CD4-positive, CD25-positive, alpha-beta regulatory T cell (primary cell): ENCODE measurements around the gene ARMS2. TPM values are rescaled to one million over a fixed set of nuclear protein-coding genes. Genes with fewer than 3 reads are reported as not detected.
A peak's percentile ranks its signal among the peaks of the same experiment; 100 is the strongest.

ENCODE experiments used
- ATAC-seq, 2 donors: fragments of 150-1000 bp; cut with Tn5 transposase; one replicate each; pipeline ENCODE4 v1.10.0; 2021; ENCODE audit warnings: low read depth in 2 of 2, moderate number of reproducible peaks in 2 of 2, moderate library complexity in 1 of 2
- DNase-seq, 3 donors: peaks; one replicate each; pipeline versions ENCODE4 v3.0.0 to v3.0.0-alpha.2; 2012 to 2022; ENCODE audit warnings: mixed read lengths in 1 of 3
- H3K27ac ChIP-seq: one replicate; pipeline ENCODE4 v1.7.0; 2013; ENCODE audit warnings: mild to moderate bottlenecking, low read length; ENCODE audit not compliant: insufficient read depth, poor library complexity, severe bottlenecking
- H3K27me3 ChIP-seq: one replicate; pipeline ENCODE4 v1.7.0; 2013; ENCODE audit warnings: low read length; ENCODE audit not compliant: control insufficient read depth, insufficient read depth
- H3K36me3 ChIP-seq: one replicate; pipeline ENCODE4 v1.7.0; 2013; ENCODE audit warnings: mild to moderate bottlenecking, low read length, moderate library complexity; ENCODE audit not compliant: control insufficient read depth, insufficient read depth
- H3K4me1 ChIP-seq: 2 replicates; pipeline ENCODE4 v1.7.0; 2013; ENCODE audit warnings: mild to moderate bottlenecking, low read length; ENCODE audit not compliant: insufficient read depth, control insufficient read depth, poor library complexity, severe bottlenecking
- H3K4me3 ChIP-seq: one replicate; pipeline ENCODE4 v1.7.0; 2013; ENCODE audit warnings: low read depth, mild to moderate bottlenecking, low read length, moderate library complexity
- H3K9me3 ChIP-seq, 2 experiments: 1 replicate in 1 of 2; 2 replicates in 1 of 2; pipeline ENCODE4 v1.7.0; 2013; ENCODE audit warnings: low read length in 2 of 2, mild to moderate bottlenecking in 1 of 2, moderate library complexity in 1 of 2; ENCODE audit not compliant: control insufficient read depth in 2 of 2
- H3K27ac Mint-ChIP-seq, 3 donors: one replicate each; pipeline ENCODE4 v1.8.0; 2020 to 2022; ENCODE audit warnings: mild to moderate bottlenecking in 3 of 3, mixed read lengths in 3 of 3, moderate library complexity in 2 of 3
- H3K27me3 Mint-ChIP-seq: one replicate; pipeline ENCODE4 v1.8.0; 2022; ENCODE audit warnings: mild to moderate bottlenecking, mixed read lengths
- H3K36me3 Mint-ChIP-seq: one replicate; pipeline ENCODE4 v1.8.0; 2020; ENCODE audit warnings: mixed read lengths
- H3K4me1 Mint-ChIP-seq, 4 donors: one replicate each; pipeline ENCODE4 v1.8.0; 2020 to 2022; ENCODE audit warnings: mixed read lengths in 4 of 4, mild to moderate bottlenecking in 1 of 4
- H3K4me3 Mint-ChIP-seq, 4 donors: one replicate each; pipeline ENCODE4 v1.8.0; 2020 to 2022; ENCODE audit warnings: mild to moderate bottlenecking in 4 of 4, mixed read lengths in 4 of 4, moderate library complexity in 3 of 4
- H3K9me3 Mint-ChIP-seq, 7 donors: one replicate each; pipeline ENCODE4 v1.8.0; 2020 to 2022; ENCODE audit warnings: mixed read lengths in 7 of 7, mild to moderate bottlenecking in 3 of 7, moderate library complexity in 2 of 7
- polyA plus RNA-seq, 4 donors: library from polyadenylated mRNA; unstranded; fragments of 300-500 nt; fragmentation: Illumina TruSeq; gene quantifications; one replicate each; pipeline ENCODE4 v1.2.3, GENCODE V29; 2021
- total RNA-seq: library from RNA; stranded (reverse); gene quantifications from one replicate; pipeline ENCODE4 v1.2.3, GENCODE V29; 2022

Gene ARMS2
- total and polyA plus RNA-seq, 5 donors from 2014 or later = not detected

GRCh38 chr10:122461729-122462532 is 7.5 kb downstream of the ARMS2 start:
- no peak overlapping the region for H3K27ac Mint-ChIP-seq
- H3K4me3 Mint-ChIP-seq = peak overlapping the region; percentile 56 to 87 (median 77)

GRCh38 chr10:122462533-122463465 is 8.3 kb downstream of the ARMS2 start:
- Histone ChIP-seq H3K4me3 (peak overlapping the region; percentile 53), H3K27me3 (peaks cover 19% of the 10 kb centered on the region)
- ATAC-seq = no peak

More at GRCh38 chr10:122461729-122462532, 7.5 kb downstream of the ARMS2 start:
- no peaks in the 10 kb centered on the region for H3K9me3 ChIP-seq
- no peak overlapping the region for H3K27ac ChIP-seq
- Mint-ChIP-seq H3K27me3 (peaks cover 80% of the 10 kb centered on the region), H3K36me3 (no peaks in the 10 kb centered on the region), H3K4me1 (peaks cover 0 to 23% (median 8%) of the 10 kb centered on the region in 4 donors), H3K9me3 (peaks cover 0 to 6% (median 0%) of the 10 kb centered on the region in 7 donors)
- H3K4me1 ChIP-seq = peaks cover 20% of the 10 kb centered on the region
- DNase-seq (no peak), ATAC-seq (no peak)
- H3K27me3 ChIP-seq = peaks cover 19% of the 10 kb centered on the region
- H3K36me3 ChIP-seq = no peaks in the 10 kb centered on the region
- peak overlapping the region; percentile 53 for H3K4me3 ChIP-seq

GRCh38 chr10:122463466-122464249 is 9.2 kb downstream of the ARMS2 start:
- Mint-ChIP-seq H3K36me3 (no peaks in the 10 kb centered on the region), H3K4me1 (peaks cover 0 to 23% (median 8%) of the 10 kb centered on the region in 4 donors), H3K27ac (no peak overlapping the region), H3K27me3 (peaks cover 72% of the 10 kb centered on the region), H3K4me3 (peak overlapping the region in 2 of 4 donors; percentile 81 to 87), H3K9me3 (peaks cover 0 to 5% (median 0%) of the 10 kb centered on the region in 7 donors)
- H3K36me3 ChIP-seq = no peaks in the 10 kb centered on the region
- DNase-seq (no peak), ATAC-seq (no peak)
- H3K9me3 ChIP-seq = no peaks in the 10 kb centered on the region
- H3K27ac ChIP-seq = no peak overlapping the region
- H3K27me3 ChIP-seq = peaks cover 21% of the 10 kb centered on the region
- no peak overlapping the region for H3K4me3 ChIP-seq
- H3K4me1 ChIP-seq = peaks cover 20% of the 10 kb centered on the region

More at GRCh38 chr10:122462533-122463465, 8.3 kb downstream of the ARMS2 start:
- Mint-ChIP-seq H3K9me3 (peaks cover 0 to 5% (median 0%) of the 10 kb centered on the region in 7 donors), H3K4me1 (peaks cover 0 to 23% (median 8%) of the 10 kb centered on the region in 4 donors), H3K36me3 (no peaks in the 10 kb centered on the region), H3K27ac (no peak overlapping the region), H3K4me3 (peak overlapping the region; percentile 56 to 87 (median 77)), H3K27me3 (peaks cover 80% of the 10 kb centered on the region)
- Histone ChIP-seq H3K4me1 (peaks cover 20% of the 10 kb centered on the region), H3K36me3 (no peaks in the 10 kb centered on the region), H3K27ac (no peak overlapping the region), H3K9me3 (no peaks in the 10 kb centered on the region)
- no peak for DNase-seq

GRCh38 chr10:122464250-122464510 is 9.7 kb downstream of the ARMS2 start:
- H3K4me3 Mint-ChIP-seq = no peak overlapping the region
- Histone ChIP-seq H3K36me3 (no peaks in the 10 kb centered on the region), H3K9me3 (no peaks in the 10 kb centered on the region), H3K27me3 (peaks cover 21% of the 10 kb centered on the region), H3K4me3 (no peak overlapping the region), H3K4me1 (peaks cover 20% of the 10 kb centered on the region), H3K27ac (no peak overlapping the region)
- H3K27ac Mint-ChIP-seq = no peak overlapping the region
- ATAC-seq = no peak
- no peak for DNase-seq
- peaks cover 0 to 23% (median 8%) of the 10 kb centered on the region in 4 donors for H3K4me1 Mint-ChIP-seq
- no peaks in the 10 kb centered on the region for H3K36me3 Mint-ChIP-seq
- peaks cover 72% of the 10 kb centered on the region for H3K27me3 Mint-ChIP-seq
- H3K9me3 Mint-ChIP-seq = peaks cover 0 to 1% (median 0%) of the 10 kb centered on the region in 7 donors

GRCh38 chr10:122464586-122464985 is 10.1 kb downstream of the ARMS2 start:
- Histone ChIP-seq H3K27ac (no peak overlapping the region), H3K36me3 (no peaks in the 10 kb centered on the region), H3K4me1 (peaks cover 20% of the 10 kb centered on the region), H3K4me3 (no peak overlapping the region), H3K9me3 (no peaks in the 10 kb centered on the region), H3K27me3 (peaks cover 20% of the 10 kb centered on the region)
- Mint-ChIP-seq H3K4me3 (no peak overlapping the region), H3K4me1 (peaks cover 0 to 20% (median 8%) of the 10 kb centered on the region in 4 donors), H3K27ac (peak overlapping the region in 1 of 3 donors; percentile 24), H3K27me3 (peaks cover 72% of the 10 kb centered on the region), H3K9me3 (no peaks in the 10 kb centered on the region), H3K36me3 (no peaks in the 10 kb centered on the region)
- ATAC-seq (no peak), DNase-seq (no peak)

- H3K27me3 Mint-ChIP-seq = peaks cover 68% of the 10 kb centered on the region
- H3K9me3 ChIP-seq = no peaks in the 10 kb centered on the region
- ATAC-seq = no peak
Observed at GRCh38 chr10:122465401-122466040, 11.1 kb downstream of the ARMS2 start.

GRCh38 chr10:122466951-122467381 is 12.5 kb downstream of the ARMS2 start:
- Mint-ChIP-seq H3K4me1 (peaks cover 0 to 12% (median 8%) of the 10 kb centered on the region in 4 donors), H3K4me3 (no peak overlapping the region), H3K27me3 (peaks cover 64% of the 10 kb centered on the region), H3K36me3 (no peaks in the 10 kb centered on the region), H3K9me3 (no peaks in the 10 kb centered on the region), H3K27ac (no peak overlapping the region)
- Histone ChIP-seq H3K9me3 (no peaks in the 10 kb centered on the region), H3K4me1 (peaks cover 9% of the 10 kb centered on the region), H3K27ac (no peak overlapping the region), H3K27me3 (peaks cover 22% of the 10 kb centered on the region), H3K4me3 (no peak overlapping the region), H3K36me3 (no peaks in the 10 kb centered on the region)
- ATAC-seq (no peak), DNase-seq (no peak)

More at GRCh38 chr10:122465401-122466040, 11.1 kb downstream of the ARMS2 start:
- DNase-seq = no peak
- H3K4me3 ChIP-seq = no peak overlapping the region
- no peaks in the 10 kb centered on the region for H3K36me3 ChIP-seq
- Mint-ChIP-seq H3K4me3 (no peak overlapping the region), H3K9me3 (no peaks in the 10 kb centered on the region), H3K27ac (no peak overlapping the region), H3K4me1 (peaks cover 0 to 16% (median 8%) of the 10 kb centered on the region in 4 donors), H3K36me3 (no peaks in the 10 kb centered on the region)
- peaks cover 18% of the 10 kb centered on the region for H3K27me3 ChIP-seq
- peaks cover 16% of the 10 kb centered on the region for H3K4me1 ChIP-seq
- no peak overlapping the region for H3K27ac ChIP-seq
